ENCODE results near the gene WDR73. TPM values are rescaled to one million over a fixed set of nuclear protein-coding genes. Genes with fewer than 3 reads are reported as not detected.

Gene WDR73
- total and polyA plus RNA-seq, 2 donors (not counting 1 experiment from before 2014, with no cell fraction given) = 16.8 to 38.3 TPM

- Histone ChIP-seq H3K79me2 (ENCODE audit: control insufficient read depth, insufficient read depth, low read length) (peaks cover 6% of the 10 kb centered on the region), H3K27me3 (ENCODE audit: control insufficient read depth, insufficient read depth, low read length) (no peaks in the 10 kb centered on the region), H3K4me3 (replicated peaks in 1 of 4; ENCODE audit: control extremely low read depth in 1 of 4, insufficient read depth in 1 of 4, low read depth in 3 of 4, low read length in 4 of 4) (peak within 1 kb of the TSS; percentile 47 to 62 (median 58)), H3K9ac (ENCODE audit: insufficient read depth, low read length) (peak within 1 kb of the TSS; percentile 63), H4K20me1 (ENCODE audit: control insufficient read depth, extremely low read depth, insufficient read depth, low read length) (no peaks in the 10 kb centered on the region), H3K4me1 (ENCODE audit: control insufficient read depth, extremely low read depth, insufficient read depth, low read length) (peaks cover 5% of the 10 kb centered on the region), H3K27ac (ENCODE audit: insufficient read depth, low read length) (peak within 1 kb of the TSS; percentile 28), H3K4me2 (ENCODE audit: extremely low read depth, insufficient read depth, low read length) (peak within 1 kb of the TSS; percentile 79), H2AFZ (ENCODE audit: low read length) (peak within 1 kb of the TSS; percentile 40), H3K9me3 (ENCODE audit: control insufficient read depth, insufficient read depth, low read depth, low read length) (no peaks in the 10 kb centered on the region), H3K36me3 (ENCODE audit: control insufficient read depth, insufficient read depth, low read length) (peaks cover 2% of the 10 kb centered on the region)
- DNase-seq (ENCODE audit: low read depth in 2 of 2) = peak; percentile 68 to 76
- TF ChIP-seq EZH2 (IDR thresholded peaks at IDR 0.05; ENCODE audit: low read length, missing control alignments) (no peak), CTCF (conservative IDR thresholded peaks at IDR 0.05 in 1 of 2, IDR thresholded peaks at IDR 0.05 in 1 of 2; ENCODE audit: low read depth in 1 of 2, low read length in 2 of 2) (peak; percentile 57 to 58)
Observed at GRCh38 chr15:84658080-84658787, 4.2 kb upstream of the WDR73 start, which contains the start of gene NMB. Gene NMB (minus strand): TSS chr15:84658199. CDS start chr15:84658152, 47 bp downstream.

- Histone ChIP-seq H3K9me3 (ENCODE audit: control insufficient read depth, insufficient read depth, low read depth, low read length) (no peaks in the 10 kb centered on the region), H3K79me2 (ENCODE audit: control insufficient read depth, insufficient read depth, low read length) (peaks cover 11% of the 10 kb centered on the region), H2AFZ (ENCODE audit: low read length) (peak overlapping the region; percentile 24), H3K27ac (ENCODE audit: insufficient read depth, low read length) (peak overlapping the region; percentile 28), H3K4me3 (replicated peaks in 1 of 4; ENCODE audit: control extremely low read depth in 1 of 4, insufficient read depth in 1 of 4, low read depth in 3 of 4, low read length in 4 of 4) (peak overlapping the region; percentile 47 to 62 (median 58)), H3K27me3 (ENCODE audit: control insufficient read depth, insufficient read depth, low read length) (no peaks in the 10 kb centered on the region), H4K20me1 (ENCODE audit: control insufficient read depth, extremely low read depth, insufficient read depth, low read length) (no peaks in the 10 kb centered on the region), H3K4me1 (ENCODE audit: control insufficient read depth, extremely low read depth, insufficient read depth, low read length) (peaks cover 9% of the 10 kb centered on the region), H3K36me3 (ENCODE audit: control insufficient read depth, insufficient read depth, low read length) (peaks cover 3% of the 10 kb centered on the region), H3K4me2 (ENCODE audit: extremely low read depth, insufficient read depth, low read length) (peak overlapping the region; percentile 79), H3K9ac (ENCODE audit: insufficient read depth, low read length) (peak overlapping the region; percentile 63)
- DNase-seq (ENCODE audit: low read depth in 2 of 2) = no peak
- no peak for TF ChIP-seq CTCF (conservative IDR thresholded peaks at IDR 0.05 in 1 of 2, IDR thresholded peaks at IDR 0.05 in 1 of 2; ENCODE audit: low read depth in 1 of 2, low read length in 2 of 2)
- TF ChIP-seq EZH2 (IDR thresholded peaks at IDR 0.05; ENCODE audit: low read length, missing control alignments) = no peak
Observed at GRCh38 chr15:84657748-84658079, 3.6 kb upstream of the WDR73 start.

GRCh38 chr15:84656972-84657371 is 2.9 kb upstream of the WDR73 start:
- Histone ChIP-seq H3K9ac (ENCODE audit: insufficient read depth, low read length) (no peak overlapping the region), H3K9me3 (ENCODE audit: control insufficient read depth, insufficient read depth, low read depth, low read length) (no peaks in the 10 kb centered on the region), H4K20me1 (ENCODE audit: control insufficient read depth, extremely low read depth, insufficient read depth, low read length) (no peaks in the 10 kb centered on the region), H3K27ac (ENCODE audit: insufficient read depth, low read length) (no peak overlapping the region), H3K4me2 (ENCODE audit: extremely low read depth, insufficient read depth, low read length) (peak overlapping the region; percentile 79), H3K79me2 (ENCODE audit: control insufficient read depth, insufficient read depth, low read length) (peaks cover 16% of the 10 kb centered on the region), H2AFZ (ENCODE audit: low read length) (no peak overlapping the region), H3K27me3 (ENCODE audit: control insufficient read depth, insufficient read depth, low read length) (no peaks in the 10 kb centered on the region), H3K4me1 (ENCODE audit: control insufficient read depth, extremely low read depth, insufficient read depth, low read length) (peaks cover 11% of the 10 kb centered on the region), H3K4me3 (replicated peaks in 1 of 4; ENCODE audit: control extremely low read depth in 1 of 4, insufficient read depth in 1 of 4, low read depth in 3 of 4, low read length in 4 of 4) (no peak overlapping the region), H3K36me3 (ENCODE audit: control insufficient read depth, insufficient read depth, low read length) (peaks cover 6% of the 10 kb centered on the region)
- no peak for DNase-seq (ENCODE audit: low read depth in 2 of 2)
- no peak for TF ChIP-seq EZH2 (IDR thresholded peaks at IDR 0.05; ENCODE audit: low read length, missing control alignments)
- TF ChIP-seq CTCF (conservative IDR thresholded peaks at IDR 0.05 in 1 of 2, IDR thresholded peaks at IDR 0.05 in 1 of 2; ENCODE audit: low read depth in 1 of 2, low read length in 2 of 2) = no peak
